Measurements from ENCODE around the gene VPS52.
"Not testable (repeated sequence)": the region's sequence is repeated elsewhere in the genome, so short reads cannot be mapped to it uniquely, and the experiment has no call there.

VPS52 gene

DNA sequence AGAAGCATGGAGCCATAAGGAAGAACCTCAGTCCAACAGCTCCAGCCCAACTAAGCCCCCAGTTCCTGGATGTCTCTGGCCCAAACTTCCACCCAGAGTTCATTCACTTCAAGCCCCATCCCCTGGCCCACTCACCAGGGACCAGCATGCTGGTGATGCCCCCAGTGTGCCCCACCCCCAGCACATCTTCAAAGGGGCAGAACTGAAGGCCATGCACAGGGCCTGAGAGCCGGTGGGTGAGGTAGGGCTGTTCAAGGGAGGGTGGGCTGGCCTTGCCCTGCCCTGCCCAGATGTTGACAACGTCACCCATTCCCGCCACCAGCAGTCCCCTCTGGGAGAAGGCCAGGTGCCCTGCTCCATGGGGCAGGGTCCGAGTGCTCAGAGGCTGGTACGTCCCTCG is 8.9 kb upstream of the VPS52 start:
- DNase-seq (ENCODE audit: low read depth in 2 of 2, low spot score in 1 of 2), result no peak

DNA sequence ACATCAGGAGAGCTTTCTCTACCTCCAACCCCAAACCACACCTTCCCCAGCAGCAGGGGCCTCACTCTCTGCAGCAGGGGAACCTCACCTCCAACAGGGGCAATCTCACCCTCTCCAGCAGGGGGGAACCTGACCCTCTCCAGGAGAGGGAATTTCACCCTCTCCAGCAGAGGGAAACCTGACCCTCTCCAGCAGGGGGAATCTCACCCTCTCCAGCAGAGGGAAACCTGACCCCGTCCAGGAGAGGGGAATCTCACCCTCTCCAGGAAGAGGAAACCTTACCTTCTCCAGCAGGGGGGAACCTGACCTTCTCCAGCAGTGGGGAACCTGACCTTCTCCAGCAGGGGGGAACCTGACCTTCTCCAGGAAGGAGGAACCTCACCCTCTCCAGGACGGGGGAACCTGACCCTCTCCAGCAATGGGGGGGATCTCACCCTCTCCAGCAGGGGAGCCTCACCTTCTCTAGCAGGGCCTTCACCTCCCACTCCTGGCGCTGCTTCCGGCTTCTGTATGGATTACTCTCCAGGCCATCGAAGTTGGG is 8.4 kb upstream of the VPS52 start:
- no peak for DNase-seq (ENCODE audit: low read depth in 2 of 2, low spot score in 1 of 2)

DNA sequence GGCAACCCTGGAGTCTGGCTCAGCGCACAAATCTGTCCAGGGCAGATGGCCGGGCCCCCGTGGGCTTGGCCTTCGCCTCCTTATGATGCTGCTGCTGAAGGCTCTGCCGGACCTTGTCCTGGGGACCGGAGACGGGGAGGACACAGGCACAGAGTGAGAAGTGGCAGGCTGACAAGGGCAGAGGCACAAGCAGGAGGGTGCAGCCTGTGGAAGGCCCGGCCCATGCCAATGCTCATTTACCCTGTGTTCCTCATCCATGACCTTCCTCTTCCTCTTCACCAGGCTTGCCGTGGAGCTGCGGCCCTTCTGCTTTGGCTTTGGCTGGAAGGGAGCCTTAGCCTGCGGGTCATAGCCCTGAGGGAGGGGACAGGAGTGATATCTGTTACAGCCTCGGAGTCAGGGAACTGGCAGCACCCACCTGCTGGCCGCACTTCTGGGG is 7.6 kb upstream of the VPS52 start:
- DNase-seq (ENCODE audit: low read depth in 2 of 2, low spot score in 1 of 2), result no peak

DNA sequence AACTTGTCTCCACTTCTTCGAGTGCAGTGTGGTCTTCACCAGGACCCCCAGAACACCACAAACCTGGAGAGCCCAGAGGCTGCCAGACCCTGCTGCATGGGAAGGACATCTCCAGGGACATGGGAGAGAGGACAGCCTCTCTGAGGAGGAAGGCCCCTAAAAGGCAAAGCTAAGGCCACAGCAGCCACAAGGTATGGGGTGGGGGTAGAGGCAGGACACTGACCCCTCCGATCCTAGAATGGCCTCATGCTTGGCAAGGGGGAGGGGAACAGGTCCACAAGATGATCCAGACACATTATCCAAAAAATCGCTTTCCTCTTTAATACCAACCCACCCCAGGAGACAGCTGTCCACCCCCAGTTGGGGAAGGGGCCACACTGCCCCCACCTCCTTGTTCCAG is 7.1 kb upstream of the VPS52 start:
- DNase-seq (ENCODE audit: low read depth in 2 of 2, low spot score in 1 of 2), result no peak

DNA sequence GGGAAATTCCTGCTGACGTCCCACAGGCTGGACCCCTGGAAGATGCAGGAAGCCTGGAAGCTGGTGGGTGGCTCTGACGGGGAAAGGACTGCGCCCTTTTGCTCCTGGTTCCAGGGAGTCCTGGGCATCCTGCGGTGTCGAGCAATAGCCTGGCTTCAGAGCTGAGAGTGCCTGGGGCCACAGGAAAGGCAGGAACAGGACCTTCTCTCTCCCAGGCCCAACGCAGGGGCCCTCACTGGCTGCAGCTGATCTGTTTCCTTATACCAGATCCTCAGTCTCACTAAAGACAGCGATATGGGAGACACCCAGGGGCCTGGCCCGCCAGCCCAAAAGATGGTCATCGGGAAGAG is 6.7 kb upstream of the VPS52 start:
- DNase-seq (ENCODE audit: low read depth in 2 of 2, low spot score in 1 of 2), result no peak

DNA sequence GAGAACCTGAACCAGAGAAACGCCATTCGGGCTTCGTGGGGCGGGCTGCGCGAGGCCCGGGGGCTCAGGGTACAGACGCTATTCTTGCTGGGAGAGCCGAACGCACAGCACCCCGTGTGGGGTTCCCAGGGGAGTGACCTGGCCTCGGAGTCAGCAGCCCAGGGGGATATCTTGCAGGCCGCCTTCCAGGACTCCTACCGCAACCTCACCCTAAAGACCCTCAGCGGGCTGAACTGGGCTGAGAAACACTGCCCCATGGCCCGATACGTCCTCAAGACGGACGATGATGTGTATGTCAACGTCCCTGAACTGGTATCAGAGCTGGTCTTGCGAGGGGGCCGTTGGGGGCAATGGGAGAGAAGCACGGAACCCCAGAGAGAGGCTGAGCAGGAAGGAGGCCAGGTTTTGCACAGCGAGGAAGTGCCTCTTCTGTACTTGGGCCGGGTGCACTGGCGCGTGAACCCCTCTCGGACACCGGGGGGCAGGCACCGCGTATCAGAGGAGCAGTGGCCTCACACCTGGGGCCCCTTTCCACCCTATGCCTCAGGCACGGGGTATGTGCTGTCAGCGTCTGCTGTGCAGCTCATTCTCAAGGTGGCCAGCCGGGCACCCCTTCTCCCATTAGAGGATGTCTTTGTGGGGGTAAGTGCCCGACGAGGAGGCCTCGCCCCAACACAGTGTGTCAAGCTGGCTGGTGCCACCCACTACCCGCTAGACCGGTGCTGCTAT is 6.2 kb upstream of the VPS52 start:
- no peak for DNase-seq (ENCODE audit: low read depth in 2 of 2, low spot score in 1 of 2)

DNA sequence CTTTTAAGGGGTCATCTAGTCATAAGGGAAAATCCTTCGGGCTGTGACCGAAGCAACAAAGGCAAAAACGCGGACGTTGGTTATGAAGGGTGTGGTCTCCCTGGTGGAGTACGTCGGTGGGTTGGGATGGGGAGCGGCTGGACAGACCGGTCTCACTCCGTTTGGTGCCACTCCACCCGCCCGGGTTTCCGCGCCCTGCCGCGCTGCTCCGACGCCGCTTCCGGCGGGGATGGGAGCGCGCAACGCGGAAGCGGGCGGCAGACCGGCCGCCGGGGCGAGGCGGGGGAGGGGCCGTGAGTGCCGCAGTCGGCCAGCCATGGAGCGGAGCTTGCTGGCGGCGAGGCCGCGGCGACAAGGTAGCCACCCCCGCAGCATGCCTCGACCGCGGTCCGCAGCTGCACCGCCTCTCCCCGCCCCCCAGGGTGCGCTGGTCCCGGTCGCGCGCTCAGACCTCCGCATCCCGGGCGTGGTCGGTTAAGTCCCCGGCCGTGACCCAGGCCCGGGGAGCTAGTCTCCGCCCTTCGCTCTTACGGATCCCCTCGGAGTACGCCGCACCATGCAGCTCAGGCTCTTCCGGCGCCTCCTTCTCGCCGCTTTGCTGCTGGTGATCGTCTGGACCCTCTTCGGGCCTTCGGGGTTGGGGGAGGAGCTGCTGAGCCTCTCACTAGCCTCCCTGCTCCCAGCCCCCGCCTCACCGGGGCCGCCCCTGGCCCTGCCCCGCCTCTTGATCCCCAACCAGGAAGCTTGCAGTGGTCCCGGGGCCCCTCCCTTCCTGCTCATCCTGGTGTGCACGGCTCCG is 5.4 kb upstream of the VPS52 start, which contains the start of gene B3GALT4:
Gene B3GALT4, plus strand, starts transcription at position 260 of the 799 bp plus-strand sequence. Its CDS starts 297 bp downstream, at position 557.
- DNase-seq (ENCODE audit: low read depth in 2 of 2, low spot score in 1 of 2), result peak in 1 of 2 donors; percentile 37

DNA sequence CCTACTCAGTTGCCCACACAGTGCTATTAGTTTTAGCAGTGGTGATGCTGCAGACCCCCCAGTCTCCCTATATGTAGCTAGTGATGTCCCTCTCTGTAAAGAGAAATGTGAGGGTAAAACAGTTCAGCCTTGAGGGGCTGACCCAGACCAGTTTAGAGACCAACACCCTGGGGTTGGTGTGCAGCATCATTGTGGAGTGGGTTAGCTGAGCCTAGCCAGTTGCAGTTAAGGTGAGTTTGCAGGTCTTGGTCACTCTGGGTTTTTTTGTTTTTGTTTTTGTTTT is 4.8 kb upstream of the VPS52 start:
- DNase-seq (ENCODE audit: low read depth in 2 of 2, low spot score in 1 of 2), result no peak

DNA sequence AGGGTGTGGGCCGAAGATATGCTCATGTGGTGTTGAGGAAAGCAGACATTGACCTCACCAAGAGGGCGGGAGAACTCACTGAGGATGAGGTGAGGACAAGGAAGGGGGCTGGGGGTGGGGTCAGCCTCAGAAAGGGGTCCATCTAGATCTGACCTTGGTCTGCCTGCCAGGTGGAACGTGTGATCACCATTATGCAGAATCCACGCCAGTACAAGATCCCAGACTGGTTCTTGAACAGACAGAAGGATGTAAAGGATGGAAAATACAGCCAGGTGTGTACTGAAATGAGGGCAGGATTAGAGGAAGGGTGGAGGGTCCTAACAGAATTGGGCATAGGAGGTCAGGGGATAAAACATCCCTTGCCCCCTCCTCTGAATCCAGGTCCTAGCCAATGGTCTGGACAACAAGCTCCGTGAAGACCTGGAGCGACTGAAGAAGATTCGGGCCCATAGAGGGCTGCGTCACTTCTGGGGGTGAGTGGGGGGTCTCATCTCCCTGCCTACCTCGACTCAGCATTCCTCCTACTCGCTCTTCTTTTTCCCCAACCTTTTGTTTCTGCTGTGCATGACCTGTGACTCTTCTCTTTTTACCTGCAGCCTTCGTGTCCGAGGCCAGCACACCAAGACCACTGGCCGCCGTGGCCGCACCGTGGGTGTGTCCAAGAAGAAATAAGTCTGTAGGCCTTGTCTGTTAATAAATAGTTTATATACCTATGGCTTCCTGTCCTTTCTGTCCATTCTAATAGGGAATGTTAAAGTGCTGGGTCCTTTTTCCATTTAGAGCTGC is 4.3 kb upstream of the VPS52 start:
- not testable (repeated sequence) for DNase-seq (ENCODE audit: low read depth in 2 of 2, low spot score in 1 of 2)

DNA sequence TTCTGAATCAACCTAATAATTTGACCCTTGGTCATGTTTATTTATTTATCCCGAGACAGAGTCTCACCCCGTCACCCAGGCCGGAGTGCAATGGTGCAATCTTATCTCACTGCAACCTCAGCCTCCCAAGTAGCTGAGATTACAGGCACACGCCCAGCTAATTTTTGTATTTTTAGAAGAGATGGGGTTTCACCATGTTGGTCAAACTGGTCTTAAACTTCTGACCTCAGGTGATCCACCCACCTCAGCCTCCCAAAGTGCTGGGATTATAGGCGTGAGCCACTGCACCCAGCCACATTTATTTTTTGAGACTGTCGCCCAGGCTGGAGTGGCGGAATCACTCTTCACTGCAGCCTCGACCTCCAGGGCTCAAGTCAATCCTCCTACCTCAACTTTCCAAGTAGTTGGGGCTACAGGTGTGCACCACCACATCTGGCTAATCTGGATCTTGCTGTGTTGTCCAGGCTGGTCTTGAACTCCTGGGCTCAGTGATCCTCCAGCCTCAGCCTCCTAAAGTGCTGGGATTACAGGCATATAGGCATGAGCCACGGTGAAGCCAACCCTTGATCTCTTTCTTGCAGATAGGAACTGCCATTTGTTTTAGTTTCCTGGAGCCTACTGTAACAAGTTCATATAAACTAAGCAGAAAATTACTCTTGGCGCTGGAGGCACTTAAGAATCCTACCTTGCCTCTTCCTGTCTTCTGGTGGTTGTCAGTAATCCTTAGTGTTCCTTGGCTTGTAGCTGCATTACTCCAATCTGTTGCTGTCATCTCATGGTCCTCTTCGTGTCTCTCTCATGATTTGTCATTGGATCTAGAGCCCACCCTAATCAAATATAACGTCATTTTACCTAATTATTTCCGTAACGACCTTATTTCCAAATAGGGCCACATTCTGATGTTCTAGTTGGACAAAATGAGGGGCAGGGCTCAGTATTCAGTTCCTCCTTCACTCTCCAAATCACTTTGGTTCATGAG is 2.5 kb upstream of the VPS52 start:
- no peak for DNase-seq (ENCODE audit: low read depth in 2 of 2, low spot score in 1 of 2)

DNA sequence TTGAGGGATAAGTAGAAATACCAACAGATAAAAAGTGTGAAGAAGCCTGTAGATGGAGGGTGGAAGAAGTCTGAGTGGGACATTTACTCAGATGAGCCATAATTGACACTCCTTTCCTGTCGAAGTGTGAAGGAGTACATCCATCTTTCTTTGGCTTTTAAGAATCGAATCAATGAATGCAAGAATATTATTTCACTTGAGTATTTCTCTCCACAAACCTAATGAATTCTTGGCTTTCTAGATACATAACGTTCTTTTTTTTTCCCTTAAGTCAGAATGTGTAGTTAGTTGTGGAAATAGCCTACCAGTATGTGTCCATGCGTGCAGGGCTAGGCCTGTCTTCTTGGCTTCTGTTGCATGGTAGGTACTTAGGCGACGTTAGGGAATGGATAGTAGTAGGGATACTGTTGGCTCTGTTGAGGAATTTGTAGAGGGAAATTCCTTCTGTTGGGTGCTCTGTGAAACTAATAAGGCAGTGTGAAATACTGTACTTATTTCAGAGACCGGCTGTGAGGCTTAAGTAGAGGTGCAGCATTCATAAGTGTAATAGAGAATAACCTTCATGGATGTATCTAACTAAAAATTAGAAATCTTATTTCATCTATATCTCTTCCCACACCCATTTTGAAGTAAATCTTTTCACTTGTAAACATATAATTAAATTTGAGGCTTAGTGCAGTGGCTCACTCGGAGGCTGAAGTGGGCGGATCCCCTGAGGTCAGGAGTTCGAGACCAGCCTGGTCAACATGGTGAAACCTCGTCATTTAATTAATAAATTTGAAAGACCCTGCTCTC is 1.6 kb upstream of the VPS52 start:
- no peak for DNase-seq (ENCODE audit: low read depth in 2 of 2, low spot score in 1 of 2)

DNA sequence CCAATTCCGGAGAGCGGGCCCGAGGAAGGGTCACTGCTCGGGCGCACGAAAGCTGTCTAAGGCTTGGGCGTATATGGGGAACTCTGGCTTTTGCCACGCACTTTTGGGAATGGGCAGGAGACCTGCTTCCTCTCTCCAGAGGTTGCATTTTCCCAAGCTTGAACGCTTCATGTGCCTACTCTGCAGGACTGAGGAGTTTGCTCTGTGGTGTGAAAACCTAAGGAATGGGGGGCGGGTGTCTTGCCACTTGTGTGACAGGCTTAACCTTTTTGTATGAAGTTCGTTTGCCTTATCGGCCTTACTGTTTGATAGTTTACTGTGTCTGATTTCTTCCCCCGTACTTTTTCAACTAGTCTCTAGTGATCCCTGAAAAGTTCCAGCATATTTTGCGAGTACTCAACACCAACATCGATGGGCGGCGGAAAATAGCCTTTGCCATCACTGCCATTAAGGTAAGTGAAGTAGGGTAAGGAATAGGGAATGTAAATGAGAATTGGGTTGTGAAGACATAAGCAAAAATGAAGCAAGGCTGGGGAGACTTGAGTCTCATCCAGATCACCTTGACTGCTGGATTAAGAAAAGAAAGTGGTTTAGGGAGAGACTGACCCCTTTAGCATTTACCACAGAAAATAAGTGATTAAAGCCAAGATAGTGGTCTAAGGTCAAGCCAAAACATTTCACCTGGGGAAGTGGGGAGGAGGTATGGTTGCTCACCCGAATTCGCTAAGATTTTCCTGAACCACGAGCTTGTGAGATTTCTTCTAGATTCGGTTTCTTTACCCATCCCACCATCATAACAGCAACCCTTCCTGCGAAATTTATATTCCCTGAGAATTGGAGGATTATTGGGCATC is 826 bp upstream of the VPS52 start:
- DNase-seq (ENCODE audit: low read depth in 2 of 2, low spot score in 1 of 2), result no peak

DNA sequence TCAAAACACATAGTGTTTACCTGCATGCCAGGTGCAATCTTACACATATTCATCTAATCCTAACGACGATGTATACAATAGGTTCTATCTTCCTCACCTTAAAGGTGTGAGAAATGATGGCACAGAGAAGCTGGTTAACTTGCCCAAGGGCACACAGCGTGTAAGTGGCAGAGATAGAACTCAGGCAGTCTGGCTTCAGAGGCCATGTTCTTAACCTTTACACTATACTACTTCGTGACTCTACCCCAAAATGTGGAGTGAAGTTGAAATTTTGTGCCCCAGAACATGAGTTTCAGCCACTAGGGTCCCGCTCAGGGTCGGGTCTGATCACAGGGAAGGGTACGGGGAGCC is 584 bp downstream of the VPS52 start:
- DNase-seq (ENCODE audit: low read depth in 2 of 2, low spot score in 1 of 2), result no peak

DNA sequence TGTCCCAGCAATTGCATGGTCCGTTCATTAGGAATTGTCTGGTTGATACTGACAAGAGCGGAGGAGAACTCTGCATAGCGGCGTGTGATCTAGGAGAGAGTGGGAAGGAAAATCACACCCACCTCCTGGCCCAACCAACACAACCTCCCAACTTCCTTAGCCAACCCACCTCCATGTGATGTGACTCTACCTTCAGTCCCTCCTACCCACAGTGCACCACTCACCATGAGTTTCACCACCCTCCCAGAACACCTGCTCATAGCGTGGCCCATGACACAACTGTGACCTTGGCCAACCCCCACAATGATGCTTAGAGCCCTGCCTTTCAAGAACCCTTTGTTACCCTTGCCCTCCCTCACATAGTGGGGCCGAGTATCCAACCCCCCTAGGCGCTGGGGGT is 7.7 kb downstream of the VPS52 start:
- DNase-seq (ENCODE audit: low read depth in 2 of 2, low spot score in 1 of 2), result no peak

DNA sequence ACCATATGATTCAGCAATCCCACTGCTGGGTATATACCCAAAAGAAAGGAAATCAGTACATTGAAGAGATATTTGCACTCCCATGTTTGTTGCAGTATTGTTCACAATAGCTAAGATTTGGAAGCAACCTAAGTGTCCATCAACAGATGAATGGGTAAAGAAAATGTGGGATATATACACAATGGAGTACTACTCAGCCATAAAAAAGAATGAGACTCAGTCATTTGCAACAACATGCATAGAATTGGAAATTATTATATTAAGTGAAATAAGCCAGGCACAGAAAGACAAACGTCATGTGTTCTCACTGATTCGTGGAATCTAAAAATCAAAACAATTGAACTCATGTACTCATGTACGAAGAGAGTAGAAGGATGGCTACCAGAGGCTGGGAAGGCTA is 9.2 kb downstream of the VPS52 start:
- DNase-seq (ENCODE audit: low read depth in 2 of 2, low spot score in 1 of 2), result not testable (repeated sequence)

DNA sequence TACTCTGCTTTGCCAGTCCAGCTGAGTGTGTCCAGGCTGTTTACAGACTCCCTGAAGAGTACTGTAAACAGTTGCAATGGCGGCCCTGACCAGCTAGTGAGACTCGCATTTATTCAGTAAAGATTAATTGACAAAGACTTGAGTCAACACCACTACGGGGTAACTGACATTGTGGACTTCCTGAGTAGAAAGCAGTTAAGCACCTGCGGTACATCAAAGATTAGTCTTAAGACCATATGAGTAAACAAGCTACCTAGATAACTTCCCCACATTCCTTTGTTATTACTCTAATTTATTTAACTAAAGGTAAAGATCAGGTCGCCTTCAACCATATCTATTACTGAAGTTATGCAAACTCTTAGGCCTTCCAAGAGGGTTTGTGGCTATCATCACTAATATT is 12.6 kb downstream of the VPS52 start:
- no peak for DNase-seq (ENCODE audit: low read depth in 2 of 2, low spot score in 1 of 2)

DNA sequence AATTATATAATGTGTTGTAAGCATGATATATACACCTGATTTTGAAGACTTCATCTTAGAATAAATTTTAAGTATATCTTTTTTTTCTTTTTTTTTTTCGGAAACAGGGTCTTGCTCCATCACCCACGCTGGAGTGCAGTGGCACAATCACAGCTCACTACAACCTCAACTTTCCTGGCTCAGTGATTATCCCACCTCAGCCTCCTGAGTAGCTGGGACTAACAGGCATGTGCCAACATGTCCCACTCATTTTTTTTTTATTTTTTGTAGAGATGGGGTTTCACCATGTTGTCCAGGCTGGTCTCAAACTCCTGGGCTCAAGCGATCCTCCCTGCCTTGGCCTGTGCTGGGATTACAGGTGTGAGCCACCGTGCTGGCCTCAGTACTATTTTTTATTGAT is 17.1 kb downstream of the VPS52 start:
- DNase-seq (ENCODE audit: low read depth in 2 of 2, low spot score in 1 of 2), result no peak

DNA sequence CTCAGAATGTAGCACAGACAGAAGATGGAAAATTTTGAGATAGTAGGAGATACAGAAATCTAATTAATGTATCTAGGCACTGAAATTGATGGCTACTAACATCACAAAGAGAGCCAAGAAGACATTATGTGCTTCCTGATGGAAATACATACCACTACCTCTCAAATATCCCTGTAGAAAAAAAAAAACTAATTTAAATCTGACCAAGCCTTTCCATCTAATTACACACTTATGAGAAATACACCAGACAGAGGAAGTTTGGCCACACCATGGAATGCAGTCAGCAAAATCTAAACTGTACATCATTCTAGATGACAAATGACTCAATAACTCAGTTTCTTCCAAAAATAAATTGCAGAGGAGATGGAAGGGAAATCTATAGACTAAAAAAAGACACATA is 18.9 kb downstream of the VPS52 start:
- DNase-seq (ENCODE audit: low read depth in 2 of 2, low spot score in 1 of 2), result no peak

DNA sequence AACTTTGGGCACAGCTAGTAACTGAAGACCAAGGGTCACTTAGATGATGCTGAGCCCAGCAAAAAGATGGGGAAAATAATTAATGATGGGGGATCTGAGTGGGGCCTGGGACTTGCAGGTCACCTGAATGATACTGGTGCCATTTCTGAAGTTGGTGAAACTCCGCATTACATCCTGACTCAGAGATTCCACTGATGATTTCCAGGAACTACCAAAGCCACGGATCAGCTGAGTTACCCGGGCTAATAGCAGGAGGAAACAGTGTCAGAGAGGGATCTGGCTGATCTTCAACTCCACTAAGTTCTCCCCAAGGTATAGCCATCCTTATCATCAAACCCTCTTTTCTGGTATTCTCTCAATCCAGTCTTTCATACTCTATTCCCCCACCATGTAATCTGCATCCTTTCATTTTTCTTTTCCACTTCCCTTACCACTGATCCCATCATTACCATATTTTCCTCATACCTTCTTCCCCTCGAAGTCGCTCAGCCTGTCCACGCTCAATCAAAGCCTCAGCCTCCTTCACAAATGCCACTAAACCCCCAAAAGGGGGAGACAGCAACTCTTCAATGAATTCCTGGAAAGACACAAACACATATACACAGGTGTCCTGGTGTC is 20.2 kb downstream of the VPS52 start:
- no peak for DNase-seq (ENCODE audit: low read depth in 2 of 2, low spot score in 1 of 2)

Measured in stimulated activated CD8-positive, alpha-beta memory T cell treated with anti-CD3 and anti-CD28 coated beads, Interleukin-4, amount 100 ng/mL, for 1 hour (primary cell).